H1 (cell line): Measurements from ENCODE around the gene SPTB. TPM values are rescaled to one million over a fixed set of nuclear protein-coding genes. Genes with fewer than 3 reads are reported as not detected.

Experiments used
- CTCF ChIA-PET: fragments of 300-600 bp; sonication (Branson Sonifier 250); formaldehyde crosslinking; loops from one replicate; lab custom pipeline; 2021; ENCODE audit not compliant: partially characterized antibody; lab: Charles Lee
- POLR2A ChIA-PET: fragments of 300-600 bp; sonication (Branson Sonifier 250); formaldehyde crosslinking; loops from one replicate; lab custom pipeline; 2021; ENCODE audit warnings: inconsistent platforms; ENCODE audit not compliant: partially characterized antibody; lab: Charles Lee
- DNase-seq, 2 experiments: peaks; one replicate each; pipeline versions ENCODE4 v3.0.0 to v3.0.0-alpha.2; 2010 to 2022; ENCODE audit warnings: low spot score in 2 of 2, low read depth in 1 of 2, mixed read lengths in 1 of 2
- FAIRE-seq: peaks from 2 replicates; lab custom pipeline; 2011; peaks lifted over from hg19 to GRCh38; lab: Jason Lieb, UNC
- H2AFZ ChIP-seq: 2 replicates; pipeline ENCODE4 v1.8.1; 2012; ENCODE audit warnings: low read length, inconsistent platforms
- H2AK5ac ChIP-seq: 2 replicates; pipeline ENCODE4 v1.6.1; 2013; ENCODE audit warnings: low read depth, low read length
- H2BK120ac ChIP-seq: replicated peaks from 2 replicates; pipeline ENCODE3; 2013; ENCODE audit warnings: low read depth, low read length, inconsistent platforms
- H2BK12ac ChIP-seq: 2 replicates; pipeline ENCODE4 v1.6.1; 2013; ENCODE audit warnings: low read depth, low read length
- H2BK15ac ChIP-seq: 2 replicates; pipeline ENCODE4 v1.6.1; 2013; ENCODE audit warnings: low read length
- H2BK20ac ChIP-seq: 2 replicates; pipeline ENCODE4 v1.6.1; 2013; ENCODE audit warnings: low read length
- H2BK5ac ChIP-seq: 2 replicates; pipeline ENCODE4 v1.6.1; 2013; ENCODE audit warnings: low read depth, low read length
- H3K14ac ChIP-seq: 2 replicates; pipeline ENCODE4 v1.6.1; 2013; ENCODE audit warnings: inconsistent platforms; ENCODE audit not compliant: insufficient read length
- H3K18ac ChIP-seq: 2 replicates; pipeline ENCODE4 v1.6.1; 2013; ENCODE audit warnings: low read length; ENCODE audit errors: extremely low read depth
- H3K23ac ChIP-seq: 2 replicates; pipeline ENCODE4 v1.6.1; 2013; ENCODE audit warnings: inconsistent platforms; ENCODE audit not compliant: insufficient read length
- H3K23me2 ChIP-seq: 2 replicates; pipeline ENCODE4 v1.6.1; 2013; ENCODE audit warnings: low read depth, low read length
- H3K27ac ChIP-seq: 2 replicates; pipeline ENCODE4 v1.6.1; 2011; ENCODE audit warnings: low read depth, low read length, inconsistent platforms
- H3K27me3 ChIP-seq, 4 experiments: replicated peaks in 1 of 4; 1 replicate in 1 of 4; 2 replicates in 3 of 4; pipeline versions ENCODE4 v1.6.1 to v1.8.1; 2011 to 2013; ENCODE audit warnings: low read length in 3 of 4, mild to moderate bottlenecking in 3 of 4, inconsistent platforms in 2 of 4, mixed read lengths in 2 of 4, moderate library complexity in 1 of 4; ENCODE audit not compliant: control insufficient read depth in 3 of 4, insufficient read depth in 3 of 4; ENCODE audit errors: extremely low read depth in 1 of 4
- H3K36me3 ChIP-seq, 4 experiments: 2 replicates each; pipeline versions ENCODE4 v1.6.1 to v1.8.1; 2011 to 2013; ENCODE audit warnings: mild to moderate bottlenecking in 4 of 4, low read length in 3 of 4, moderate library complexity in 2 of 4, control low read depth in 1 of 4, inconsistent platforms in 1 of 4; ENCODE audit not compliant: insufficient read depth in 4 of 4, control insufficient read depth in 2 of 4
- H3K4ac ChIP-seq: replicated peaks from 2 replicates; pipeline ENCODE3; 2013; ENCODE audit warnings: low read length, low read depth, mixed read lengths, inconsistent platforms; ENCODE audit not compliant: insufficient read length
- H3K4me1 ChIP-seq, 4 experiments: replicated peaks in 1 of 4; 1 replicate in 1 of 4; 2 replicates in 3 of 4; pipeline versions ENCODE4 v1.6.1 to v1.8.1; 2011 to 2013; ENCODE audit warnings: low read length in 3 of 4, inconsistent platforms in 2 of 4, mixed read lengths in 1 of 4; ENCODE audit not compliant: insufficient read depth in 4 of 4, control insufficient read depth in 3 of 4
- H3K4me2 ChIP-seq, 2 experiments: 2 replicates each; pipeline versions ENCODE4 v1.6.1 to v1.8.1; 2011 to 2013; ENCODE audit warnings: low read depth in 2 of 2, low read length in 2 of 2, control low read depth in 1 of 2, inconsistent platforms in 1 of 2, mild to moderate bottlenecking in 1 of 2; ENCODE audit not compliant: insufficient read depth in 1 of 2
- H3K4me3 ChIP-seq, 4 experiments: fragments of 200-600, 300-600 bp in 1 of 4; sonication (generic), shearing (Covaris generic), sonication (Bioruptor Twin) in 1 of 4; 2 replicates each; pipeline versions ENCODE4 v1.5.1 to v1.8.1; 2011 to 2016; ENCODE audit warnings: low read length in 4 of 4, low read depth in 3 of 4, control low read depth in 2 of 4, inconsistent platforms in 2 of 4, mild to moderate bottlenecking in 2 of 4, mixed read lengths in 1 of 4, moderate library complexity in 1 of 4; ENCODE audit not compliant: insufficient read depth in 2 of 4; ENCODE audit errors: extremely low read depth in 1 of 4
- H3K56ac ChIP-seq: replicated peaks from 2 replicates; pipeline ENCODE3; 2013; ENCODE audit warnings: low read depth, mild to moderate bottlenecking, mixed read lengths, low read length, inconsistent platforms; ENCODE audit not compliant: insufficient read length
- H3K79me1 ChIP-seq: 2 replicates; pipeline ENCODE4 v1.6.1; 2013; ENCODE audit warnings: low read depth, low read length, control low read depth
- H3K79me2 ChIP-seq, 2 experiments: 2 replicates each; pipeline versions ENCODE4 v1.6.1 to v1.8.1; 2012 to 2013; ENCODE audit warnings: low read length in 2 of 2, mild to moderate bottlenecking in 2 of 2, inconsistent platforms in 1 of 2; ENCODE audit not compliant: insufficient read depth in 2 of 2, control insufficient read depth in 1 of 2
- H3K9ac ChIP-seq, 4 experiments: replicated peaks in 1 of 4; 1 replicate in 1 of 4; 2 replicates in 3 of 4; pipeline versions ENCODE4 v1.6.1 to v1.8.1; 2011 to 2013; ENCODE audit warnings: low read depth in 3 of 4, low read length in 3 of 4, control low read depth in 2 of 4, mild to moderate bottlenecking in 2 of 4, moderate library complexity in 2 of 4, inconsistent platforms in 1 of 4; ENCODE audit errors: extremely low read depth in 1 of 4
- H3K9me3 ChIP-seq, 2 experiments: 2 replicates each; pipeline versions ENCODE4 v1.6.1 to v1.8.1; 2012 to 2013; ENCODE audit warnings: mild to moderate bottlenecking in 2 of 2, moderate library complexity in 2 of 2, control low read depth in 1 of 2, inconsistent platforms in 1 of 2, low read depth in 1 of 2, low read length in 1 of 2, mixed read lengths in 1 of 2; ENCODE audit not compliant: insufficient read depth in 2 of 2
- H4K20me1 ChIP-seq, 2 experiments: replicated peaks in 1 of 2; 2 replicates each; pipeline versions ENCODE3 to v1.8.1; 2011 to 2013; ENCODE audit warnings: inconsistent platforms in 2 of 2, low read length in 2 of 2, mild to moderate bottlenecking in 1 of 2; ENCODE audit not compliant: insufficient read depth in 2 of 2, control insufficient read depth in 1 of 2
- H4K5ac ChIP-seq: 2 replicates; pipeline ENCODE4 v1.6.1; 2013; ENCODE audit warnings: low read length, low read depth, mixed read lengths, inconsistent platforms; ENCODE audit not compliant: insufficient read length
- H4K8ac ChIP-seq: 2 replicates; pipeline ENCODE4 v1.8.0; 2013; ENCODE audit warnings: mild to moderate bottlenecking, moderate library complexity, low read length, inconsistent platforms; ENCODE audit not compliant: insufficient read depth; ENCODE audit errors: extremely low read depth
- H4K91ac ChIP-seq: replicated peaks from 2 replicates; pipeline ENCODE3; 2013; ENCODE audit warnings: low read length, mixed read lengths, inconsistent platforms; ENCODE audit not compliant: insufficient read length
- ASH2L ChIP-seq: fragments of 200-600, 300-600 bp; sonication (generic); IDR thresholded peaks from one replicate; pipeline ENCODE4 v1.7.1; 2017; ENCODE audit warnings: low read length
- CTCF ChIP-seq, 3 experiments: IDR thresholded peaks; 1 replicate in 2 of 3; 2 replicates in 1 of 3; pipeline versions ENCODE4 v1.5.1 to v1.6.1; 2011; ENCODE audit warnings: low read length in 3 of 3, mild to moderate bottlenecking in 3 of 3, inconsistent platforms in 2 of 3, low read depth in 1 of 3, moderate library complexity in 1 of 3; ENCODE audit not compliant: insufficient read depth in 1 of 3; ENCODE audit errors: control extremely low read depth in 1 of 3
- FOSL1 ChIP-seq: IDR thresholded peaks from 2 replicates; pipeline ENCODE4 v1.6.1; 2011; ENCODE audit warnings: mild to moderate bottlenecking, low read depth, low read length, moderate library complexity; ENCODE audit not compliant: insufficient read depth
- GABPA ChIP-seq: IDR thresholded peaks from 2 replicates; pipeline ENCODE4 v1.6.1; 2011; ENCODE audit warnings: mild to moderate bottlenecking, low read length, moderate library complexity, borderline replicate concordance; ENCODE audit not compliant: insufficient read depth
- JUND ChIP-seq: IDR thresholded peaks from 2 replicates; pipeline ENCODE4 v1.6.1; 2011; ENCODE audit warnings: mild to moderate bottlenecking, improper control_type of control experiment, low read length
- RFX5 ChIP-seq: IDR thresholded peaks from 2 replicates; pipeline ENCODE4 v1.6.1; 2011; ENCODE audit warnings: low read depth, low read length, improper control_type of control experiment, borderline replicate concordance
- TAF1 ChIP-seq: IDR thresholded peaks from 2 replicates; pipeline ENCODE4 v1.6.1; 2011; ENCODE audit warnings: mild to moderate bottlenecking, low read depth, low read length
- TAF7 ChIP-seq: optimal IDR thresholded peaks from 2 replicates; pipeline ENCODE3; 2011; ENCODE audit warnings: low read depth, mild to moderate bottlenecking, inconsistent platforms, low read length, moderate library complexity, borderline replicate concordance
- USF2 ChIP-seq: IDR thresholded peaks from 2 replicates; pipeline ENCODE4 v1.6.1; 2011; ENCODE audit warnings: low read length, improper control_type of control experiment
- WGBS, 2 experiments: shearing (Covaris generic) in 1 of 2; methylation state at CpG; one replicate each; pipeline versions ENCODE4 v1.1.6 to v1.1.7; 2013 to 2015; ENCODE audit warnings: low lambda C conversion rate in 2 of 2, mixed read lengths in 2 of 2, inconsistent platforms in 1 of 2, low coverage in 1 of 2, missing lambda C conversion rate in 1 of 2; ENCODE audit not compliant: insufficient replicate concordance in 2 of 2, insufficient coverage in 1 of 2, insufficient read length in 1 of 2; ENCODE audit errors: extremely low coverage in 1 of 2, missing lambda C conversion rate in 1 of 2; 5-methylcytosine and 5-hydroxymethylcytosine counted together
- polyA plus RNA-seq, 7 experiments: library from polyadenylated mRNA; depleted of rRNA in 3 of 7; stranded (reverse) in 5 of 7; unstranded in 2 of 7; fragments of >200 nt in 5 of 7; fragments of 200-250 nt in 2 of 7; gene quantifications; 1 replicate in 5 of 7; 2 replicates in 1 of 7; 4 replicates in 1 of 7; pipeline versions ENCODE4 v1.2.1 to v1.2.3, GENCODE V29; 2011 to 2013; ENCODE audit warnings: missing spikeins in 2 of 7, mixed read lengths in 2 of 7
- total RNA-seq: library from RNA; stranded (reverse); fragmentation: NEBNext Ultra II Directional; extraction: Animal tissue kit (Norgen Biotek cat#: 25700); gene quantifications from 2 replicates; pipeline ENCODE4 v1.2.1, GENCODE V29; 2021

The SPTB gene
- total and polyA plus RNA-seq, 2 of the 8 experiments (the other 6 are each of a cell fraction or from before 2014, with no cell fraction given) = 0.30 to 2.4 TPM

GRCh38 chr14:64720131-64720576, 159.6 kb downstream of the SPTB start:
- Histone ChIP-seq H3K79me1 (peaks cover 22% of the 10 kb centered on the region), H2BK120ac (no peak overlapping the region), H3K4me1 (peaks cover 55 to 77% (median 63%) of the 10 kb centered on the region in 4 experiments), H3K36me3 (no peaks in the 10 kb centered on the region), H3K27me3 (0 out of 7 replicates have a peak, but pooled peaks cover 0 to 3% (median 0%) of the 10 kb centered on the region in 4 experiments), H3K23ac (no peak overlapping the region), H3K79me2 (peaks cover 12 to 90% of the 10 kb centered on the region in 2 experiments), H4K20me1 (peaks cover 26 to 48% of the 10 kb centered on the region in 2 experiments), H3K56ac (no peak overlapping the region), H3K27ac (no peak overlapping the region), H3K4ac (no peak overlapping the region), H3K9me3 (no peaks in the 10 kb centered on the region), H4K91ac (no peak overlapping the region), H2BK5ac (no peak overlapping the region; the same call in 1 of the 2 replicates), H3K4me3 (no peak overlapping the region), H3K14ac (no peak overlapping the region), H3K23me2 (peaks cover 12% of the 10 kb centered on the region; the same call in 1 of the 2 replicates), H4K8ac (no peak overlapping the region), H3K18ac (0 out of 2 replicates have a peak overlapping the region, but pooled peaks have one; percentile 3), H2BK15ac (no peak overlapping the region), H2AK5ac (0 out of 2 replicates have a peak overlapping the region, but pooled peaks have one; percentile 17), H4K5ac (no peak overlapping the region), H2AFZ (no peak overlapping the region), H2BK12ac (no peak overlapping the region), H3K9ac (no peak overlapping the region; a peak in 1 of 7 replicates), H2BK20ac (no peak overlapping the region), H3K4me2 (no peak overlapping the region)
- ChIA-PET POLR2A (interaction anchor here (3.2 kb wide), 1 partner anchor 14 kb away, joined by 13 read pairs; the partner anchor contains the start of gene PLEKHG3), CTCF (interaction anchor here (0.9 to 4.6 kb wide), 6 partner anchors 11 to 50 kb away, joined by 3 to 14 read pairs (median 4); no protein-coding TSS in a partner anchor)
- 83% methylated on average over 7 of the region's 7 CpGs; no CpG with 5 or more reads in 1 of the 2 experiments for WGBS, 2 experiments
- DNase-seq (no peak), FAIRE-seq (no peak)
- TF ChIP-seq JUND = no peak
- TF ChIP-seq CTCF (IDR thresholded peaks at IDR 0.05; ENCODE audit: control extremely low read depth in 1 of 3, insufficient read depth in 1 of 3, low read depth in 1 of 3, low read length in 3 of 3) = no peak
- no peak for TF ChIP-seq TAF1
- no peak for TF ChIP-seq TAF7
- no peak for TF ChIP-seq GABPA
- TF ChIP-seq RFX5 = no peak
- no peak for TF ChIP-seq FOSL1
- no peak for TF ChIP-seq USF2
- no peak for TF ChIP-seq ASH2L
